Measurements from ENCODE around the gene DHRS1. TPM values are rescaled to one million over a fixed set of nuclear protein-coding genes. Genes with fewer than 3 reads are reported as not detected.

DHRS1 gene
- total RNA-seq, 4 donors from 2014 or later: 8.2 to 33.0 (median 17.7) TPM

DNA sequence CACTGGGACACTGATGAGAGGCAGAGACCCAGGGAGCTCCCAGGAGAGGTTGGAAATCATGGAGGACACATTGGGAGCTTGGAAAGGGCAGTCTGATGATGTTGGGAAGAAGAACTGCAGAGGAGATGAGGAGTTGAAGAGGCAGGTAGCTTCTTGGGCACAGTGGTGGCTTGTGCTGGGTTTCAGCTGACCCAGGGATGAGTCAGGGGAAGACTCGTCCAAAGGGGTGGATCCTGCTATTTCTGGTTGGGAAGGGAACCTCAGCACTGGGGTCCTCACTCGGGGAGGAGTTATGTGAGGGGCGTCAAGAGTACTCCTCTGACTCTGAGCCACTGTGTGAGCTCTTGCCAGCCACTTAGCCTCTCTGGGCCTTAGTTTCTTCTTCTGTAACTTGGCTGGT is 23.8 kb upstream of the DHRS1 start:
- no peaks in the 10 kb centered on the region for H3K9me3 ChIP-seq
- TF ChIP-seq, protein P1, sequence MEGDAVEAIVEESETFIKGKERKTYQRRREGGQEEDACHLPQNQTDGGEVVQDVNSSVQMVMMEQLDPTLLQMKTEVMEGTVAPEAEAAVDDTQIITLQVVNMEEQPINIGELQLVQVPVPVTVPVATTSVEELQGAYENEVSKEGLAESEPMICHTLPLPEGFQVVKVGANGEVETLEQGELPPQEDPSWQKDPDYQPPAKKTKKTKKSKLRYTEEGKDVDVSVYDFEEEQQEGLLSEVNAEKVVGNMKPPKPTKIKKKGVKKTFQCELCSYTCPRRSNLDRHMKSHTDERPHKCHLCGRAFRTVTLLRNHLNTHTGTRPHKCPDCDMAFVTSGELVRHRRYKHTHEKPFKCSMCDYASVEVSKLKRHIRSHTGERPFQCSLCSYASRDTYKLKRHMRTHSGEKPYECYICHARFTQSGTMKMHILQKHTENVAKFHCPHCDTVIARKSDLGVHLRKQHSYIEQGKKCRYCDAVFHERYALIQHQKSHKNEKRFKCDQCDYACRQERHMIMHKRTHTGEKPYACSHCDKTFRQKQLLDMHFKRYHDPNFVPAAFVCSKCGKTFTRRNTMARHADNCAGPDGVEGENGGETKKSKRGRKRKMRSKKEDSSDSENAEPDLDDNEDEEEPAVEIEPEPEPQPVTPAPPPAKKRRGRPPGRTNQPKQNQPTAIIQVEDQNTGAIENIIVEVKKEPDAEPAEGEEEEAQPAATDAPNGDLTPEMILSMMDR (IDR thresholded peaks at IDR 0.05): no peak
- no peak for TF ChIP-seq EP300 (IDR thresholded peaks at IDR 0.05)
- TF ChIP-seq POLR2AphosphoS5 (IDR thresholded peaks at IDR 0.05): no peak
- TF ChIP-seq POLR2A (IDR thresholded peaks at IDR 0.05): no peak
- H3K27ac ChIP-seq: no peak overlapping the region
- peaks cover 25% of the 10 kb centered on the region for H3K27me3 ChIP-seq
- no peaks in the 10 kb centered on the region for H3K4me1 ChIP-seq
- 20% methylated on average over 1 of the region's 3 CpGs; no CpG with 5 or more reads in 1 of the 2 donors for WGBS, 2 donors (ENCODE audit: low coverage in 1 of 2)
- no peak for ATAC-seq
- H3K4me3 ChIP-seq: no peak overlapping the region
- H3K36me3 ChIP-seq: peaks cover 0 to 7% of the 10 kb centered on the region in 2 donors

DNA sequence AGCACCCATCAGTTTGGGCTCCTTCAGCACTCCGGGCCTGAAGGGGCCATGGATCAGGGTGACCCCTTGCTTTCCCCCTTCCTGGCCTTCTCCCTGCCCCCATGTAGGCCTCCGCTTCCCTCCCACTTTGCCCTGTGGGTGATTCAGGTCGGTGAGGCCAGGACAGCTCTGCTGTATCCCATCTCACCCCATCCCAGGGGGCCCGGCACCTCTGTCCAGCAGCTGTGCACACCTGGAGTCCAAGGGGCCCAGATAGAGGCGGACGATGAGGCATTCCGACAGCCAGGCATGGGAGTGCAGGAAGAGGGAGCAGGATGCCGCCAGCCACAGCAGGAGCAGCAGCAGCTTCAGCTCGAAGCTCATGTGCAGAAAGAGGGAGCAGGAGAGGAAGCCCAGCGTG is 23.1 kb upstream of the DHRS1 start:
- Histone ChIP-seq H3K27me3 (peaks cover 31% of the 10 kb centered on the region), H3K27ac (no peak overlapping the region), H3K36me3 (peaks cover 0 to 7% of the 10 kb centered on the region in 2 donors), H3K4me1 (no peaks in the 10 kb centered on the region), H3K4me3 (no peak overlapping the region), H3K9me3 (no peaks in the 10 kb centered on the region)
- 43 to 47% methylated on average over 1 to 4 of the region's 10 CpGs for WGBS, 2 donors (ENCODE audit: low coverage in 1 of 2)
- ATAC-seq: no peak
- TF ChIP-seq POLR2A (IDR thresholded peaks at IDR 0.05): no peak
- TF ChIP-seq, protein P1 (IDR thresholded peaks at IDR 0.05): no peak
- no peak for TF ChIP-seq POLR2AphosphoS5 (IDR thresholded peaks at IDR 0.05)
- TF ChIP-seq EP300 (IDR thresholded peaks at IDR 0.05): no peak

DNA sequence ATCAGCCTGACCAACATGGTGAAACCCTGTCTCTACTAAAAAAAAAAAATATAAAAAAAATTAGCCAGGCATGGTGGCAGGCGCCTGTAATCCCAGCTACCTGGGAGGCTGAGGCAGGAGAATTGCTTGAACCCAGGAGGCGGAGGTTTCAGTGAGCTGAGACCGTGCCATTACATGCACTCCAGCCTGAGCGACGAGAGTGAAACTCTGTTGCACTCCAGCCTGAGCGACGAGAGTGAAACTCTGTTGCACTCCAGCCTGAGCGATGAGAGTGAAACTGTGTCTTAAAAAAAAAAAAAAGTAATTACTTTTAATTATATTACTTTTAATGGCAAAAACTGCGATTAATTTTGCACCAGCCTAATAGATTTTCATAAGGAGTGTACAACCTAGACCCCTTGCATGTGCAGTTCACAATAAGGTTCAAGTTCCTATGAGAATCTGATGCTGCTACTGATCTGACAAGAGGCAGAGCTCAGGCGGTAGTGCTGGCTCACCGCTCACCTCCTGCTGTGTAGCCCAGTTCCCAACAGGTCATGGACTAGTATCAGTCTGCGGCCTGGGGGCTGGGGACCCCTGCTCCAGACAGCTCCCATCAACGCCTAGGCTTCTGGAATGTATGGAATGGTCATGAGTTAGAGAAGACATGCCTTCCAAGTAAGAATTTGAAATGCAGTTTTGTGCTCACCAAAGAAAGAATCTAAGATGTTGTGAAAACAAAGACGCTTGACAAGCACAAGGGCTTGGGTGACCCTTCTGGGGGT is 21.8 kb upstream of the DHRS1 start:
- 75 to 81% methylated on average over 9 to 13 of the region's 14 CpGs for WGBS, 2 donors (ENCODE audit: low coverage in 1 of 2)
- Histone ChIP-seq H3K4me3 (no peak overlapping the region), H3K27ac (no peak overlapping the region), H3K27me3 (peaks cover 44% of the 10 kb centered on the region), H3K4me1 (peaks cover 0 to 10% (median 0%) of the 10 kb centered on the region in 3 donors), H3K9me3 (no peaks in the 10 kb centered on the region), H3K36me3 (peaks cover 0 to 7% of the 10 kb centered on the region in 2 donors)
- ATAC-seq: no peak
- TF ChIP-seq POLR2A (IDR thresholded peaks at IDR 0.05) (no peak), POLR2AphosphoS5 (IDR thresholded peaks at IDR 0.05) (no peak), EP300 (IDR thresholded peaks at IDR 0.05) (no peak)
- TF ChIP-seq, protein P1 (IDR thresholded peaks at IDR 0.05): no peak

DNA sequence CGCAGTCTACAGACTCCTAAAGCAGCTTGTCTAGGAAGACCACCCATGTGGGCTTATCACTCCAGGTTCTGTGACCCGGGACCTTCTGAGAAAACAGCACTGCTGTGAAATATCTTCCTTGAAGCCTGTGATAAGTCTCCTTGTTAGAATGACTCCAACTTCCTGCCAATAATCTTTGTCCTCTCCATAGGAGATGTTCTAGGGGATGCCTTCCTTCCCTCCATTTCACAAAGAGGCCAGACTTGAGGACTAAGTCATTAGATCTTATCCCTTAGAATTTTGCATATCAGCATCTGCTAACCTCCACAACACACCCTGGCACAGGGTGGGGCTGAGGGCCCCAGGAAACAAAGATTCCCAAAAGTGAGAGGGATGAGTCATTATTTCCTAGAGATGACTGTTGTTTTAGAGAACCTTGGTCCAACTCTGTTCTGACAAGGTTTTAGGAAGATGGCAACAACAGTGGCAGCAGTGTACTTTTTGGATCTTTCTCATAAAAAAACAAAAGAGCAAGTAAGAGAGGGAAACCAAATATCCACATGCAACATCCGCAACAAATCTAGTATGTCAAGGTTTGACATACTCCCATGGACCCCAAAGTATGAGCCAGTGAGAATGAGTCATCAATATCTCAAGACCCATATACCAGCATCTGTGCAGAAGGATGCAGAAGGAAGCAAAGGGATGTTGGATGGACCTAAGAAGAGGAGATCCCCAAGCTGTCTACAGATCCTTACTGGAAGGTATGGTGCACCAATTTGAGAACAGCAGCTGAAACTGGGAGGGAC is 17.8 kb upstream of the DHRS1 start:
- WGBS, 2 donors (ENCODE audit: low coverage in 1 of 2): 80 to 94% methylated on average over 1 to 2 of the region's 3 CpGs
- H3K9me3 ChIP-seq: no peaks in the 10 kb centered on the region
- no peak for ATAC-seq
- TF ChIP-seq, protein P1 (IDR thresholded peaks at IDR 0.05): no peak
- H3K27ac ChIP-seq: peak overlapping the region in 2 of 4 donors; percentile 28 to 30
- H3K4me3 ChIP-seq: no peak overlapping the region
- H3K36me3 ChIP-seq: peaks cover 0 to 2% of the 10 kb centered on the region in 2 donors
- H3K4me1 ChIP-seq: peaks cover 0 to 42% (median 0%) of the 10 kb centered on the region in 3 donors
- H3K27me3 ChIP-seq: peaks cover 65% of the 10 kb centered on the region
